T follicular helper cell (primary cell): ENCODE results near the gene HAUS8.
A peak's percentile ranks its signal among the peaks of the same experiment; 100 is the strongest.
"Not testable (repeated sequence)": the region's sequence is repeated elsewhere in the genome, so short reads cannot be mapped to it uniquely, and the experiment has no call there.

ENCODE experiments used
- DNase-seq: peaks from one replicate; pipeline ENCODE4 v3.0.0-alpha.2; 2020; ENCODE audit warnings: low read depth
- total RNA-seq, 2 experiments: gene quantifications; one replicate each; lab custom pipeline; 2026; lab: John Stamatoyannopoulos, UW

Gene HAUS8
- 11.9 to 13.4 reads per million in 2 experiments for total RNA-seq

- DNase-seq = peak; percentile 100
These were observed at the start of gene HAUS8, which contains the start of gene MYO9B for GRCh38 chr19:17075035-17075863. TSS of gene HAUS8 (minus strand) at chr19:17075452. CDS start at chr19:17075422, 30 bp downstream. TSS of gene MYO9B (plus strand) at chr19:17075777. CDS start at chr19:17101718, 25,941 bp downstream.

GRCh38 chr19:17124025-17124424 lies 48.8 kb upstream of the HAUS8 start:
- DNase-seq = no peak

- DNase-seq = no peak
These were observed 47.8 kb upstream of the HAUS8 start for GRCh38 chr19:17123041-17123440.

GRCh38 chr19:17121736-17122293 lies 46.6 kb upstream of the HAUS8 start:
- no peak for DNase-seq

- no peak for DNase-seq
These were observed 43.7 kb upstream of the HAUS8 start for GRCh38 chr19:17118957-17119356.

- no peak for DNase-seq
These were observed 41.9 kb upstream of the HAUS8 start for GRCh38 chr19:17116996-17117702.

GRCh38 chr19:17114414-17114831 lies 39.2 kb upstream of the HAUS8 start:
- DNase-seq = no peak

- DNase-seq = no peak
These were observed 38.0 kb upstream of the HAUS8 start for GRCh38 chr19:17113127-17113785.

- no peak for DNase-seq
These were observed 37.4 kb upstream of the HAUS8 start for GRCh38 chr19:17112700-17113099.

GRCh38 chr19:17112271-17112670 lies 37.0 kb upstream of the HAUS8 start:
- no peak for DNase-seq

GRCh38 chr19:17111766-17112165 lies 36.5 kb upstream of the HAUS8 start:
- no peak for DNase-seq

- no peak for DNase-seq
These were observed 35.3 kb upstream of the HAUS8 start for GRCh38 chr19:17110599-17110966.

GRCh38 chr19:17109962-17110598 lies 34.8 kb upstream of the HAUS8 start:
- no peak for DNase-seq

- no peak for DNase-seq
These were observed 34.0 kb upstream of the HAUS8 start for GRCh38 chr19:17109300-17109699.

GRCh38 chr19:17108453-17108784 lies 33.2 kb upstream of the HAUS8 start:
- DNase-seq = no peak

- DNase-seq = no peak
These were observed 32.5 kb upstream of the HAUS8 start for GRCh38 chr19:17107546-17108452.

GRCh38 chr19:17106964-17107363 lies 31.7 kb upstream of the HAUS8 start:
- DNase-seq = not testable (repeated sequence)

- DNase-seq = no peak
These were observed 30.3 kb upstream of the HAUS8 start for GRCh38 chr19:17105556-17105955.

GRCh38 chr19:17104679-17105078 lies 29.4 kb upstream of the HAUS8 start:
- DNase-seq = no peak

- no peak for DNase-seq
These were observed 27.9 kb upstream of the HAUS8 start for GRCh38 chr19:17103177-17103576.
